Thyroid gland (tissue), 4 donors: ENCODE results near the gene KIF21A. TPM values are rescaled to one million over a fixed set of nuclear protein-coding genes. Genes with fewer than 3 reads are reported as not detected.

Experiments used
- DNase-seq, 2 donors: peaks; one replicate each; pipeline ENCODE4 v3.0.0-alpha.2; 2019
- H3K27ac ChIP-seq, 3 donors: fragments of 200-600 bp; sonication (generic); 1 replicate in 2 of 3; 2 replicates in 1 of 3; pipeline ENCODE4 v1.5.1; 2016 to 2019; ENCODE audit warnings: mild to moderate bottlenecking in 1 of 3, moderate library complexity in 1 of 3
- H3K27me3 ChIP-seq: fragments of 200-600 bp; sonication (generic); one replicate; pipeline ENCODE4 v1.5.1; 2019
- H3K36me3 ChIP-seq, 2 donors: fragments of 200-600 bp; sonication (generic); one replicate each; pipeline ENCODE4 v1.5.1; 2016 to 2019
- H3K4me1 ChIP-seq, 2 donors: fragments of 200-600 bp; sonication (generic); one replicate each; pipeline ENCODE4 v1.5.1; 2017 to 2019
- H3K4me3 ChIP-seq, 3 donors: fragments of 200-600 bp; sonication (generic); replicated peaks in 1 of 3; 1 replicate in 2 of 3; 2 replicates in 1 of 3; pipeline ENCODE4 v1.5.1; 2016; ENCODE audit warnings: mild to moderate bottlenecking in 1 of 3
- H3K9me3 ChIP-seq: fragments of 200-600 bp; sonication (generic); one replicate; pipeline ENCODE4 v1.5.1; 2017
- CTCF ChIP-seq, 6 experiments: fragments of 200-600 bp in 3 of 6; fragments of 450-650 bp in 3 of 6; sonication (generic) in 3 of 6; IDR thresholded peaks; one replicate each; pipeline ENCODE4 v1.5.1; 2016 to 2019; ENCODE audit warnings: antibody characterized with exemption in 6 of 6, mild to moderate bottlenecking in 2 of 6, inconsistent platforms in 1 of 6, moderate library complexity in 1 of 6
- POLR2A ChIP-seq, 2 donors: fragments of 450-650 bp; IDR thresholded peaks; one replicate each; pipeline ENCODE4 v1.6.1; 2017; ENCODE audit warnings: antibody characterized with exemption in 2 of 2, mild to moderate bottlenecking in 2 of 2, moderate library complexity in 1 of 2
- WGBS, 2 donors: methylation state at CpG; one replicate each; pipeline ENCODE4 v1.1.5; 2017; 5-methylcytosine and 5-hydroxymethylcytosine counted together
- intact Hi-C: fragments of 100-400 bp; cut with DNase I; formaldehyde crosslinking; loops from one replicate; pipeline ENCODE4 v1.15.1; 2023
- total RNA-seq, 4 donors: library from RNA; depleted of rRNA; stranded (reverse); fragments of >200 nt; gene quantifications; one replicate each; pipeline ENCODE4 v1.2.3, GENCODE V29; 2016

The KIF21A gene
- total RNA-seq, 4 donors from 2014 or later, result 17.5 to 149 (median 33.1) TPM

GRCh38 chr12:39393179-39393578 lies 49.7 kb downstream of the KIF21A start:
- TF ChIP-seq CTCF (IDR thresholded peaks at IDR 0.05) (no peak), POLR2A (IDR thresholded peaks at IDR 0.05) (no peak)
- H3K27ac ChIP-seq, result no peak overlapping the region
- H3K36me3 ChIP-seq, result no peaks in the 10 kb centered on the region
- H3K9me3 ChIP-seq, result no peaks in the 10 kb centered on the region
- DNase-seq, result no peak
- intact Hi-C loops, result no loop called here
- H3K4me3 ChIP-seq, result no peak overlapping the region
- no peaks in the 10 kb centered on the region for H3K27me3 ChIP-seq
- H3K4me1 ChIP-seq, result peaks cover 0 to 8% of the 10 kb centered on the region in 2 donors
- WGBS, 2 donors, result 92 to 94% methylated on average over 2 of the region's 2 CpGs

DNA sequence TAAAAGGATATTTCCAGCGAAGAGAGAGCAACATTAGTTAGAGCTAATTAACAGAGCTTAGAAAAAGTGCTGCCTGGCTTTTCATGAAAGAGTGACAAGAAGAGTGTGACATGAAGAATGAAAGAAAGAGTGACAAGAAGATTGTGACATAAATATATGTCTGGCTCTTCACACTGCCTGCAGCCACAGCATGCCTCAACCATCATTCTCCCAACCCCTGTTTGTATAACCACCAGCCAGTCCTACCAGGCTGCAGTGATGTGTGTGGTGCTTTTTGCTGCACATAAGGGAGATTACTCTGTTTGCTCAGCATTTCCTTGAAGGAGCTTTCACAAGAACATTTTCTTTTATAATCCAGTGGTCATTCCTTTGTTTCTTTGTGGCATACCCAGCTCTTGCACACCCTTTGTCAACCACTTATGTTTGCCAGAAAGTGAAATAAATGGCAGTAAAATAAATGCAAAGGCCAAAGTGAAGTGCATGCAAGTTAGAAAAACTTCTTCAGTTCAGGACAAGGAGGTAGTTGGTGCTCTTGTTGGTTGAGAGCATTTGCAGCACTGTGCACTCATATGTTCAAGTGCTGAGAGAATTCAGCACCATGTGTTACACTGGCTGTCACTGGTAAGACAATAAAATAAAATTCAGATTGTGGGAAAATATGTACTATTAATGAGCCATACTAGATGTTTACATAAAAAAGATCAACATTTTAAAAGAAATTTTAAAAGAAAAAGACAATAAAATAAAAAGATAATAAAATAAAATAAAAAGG lies 50.6 kb downstream of the KIF21A start:
- peak in 1 of 2 donors; percentile 7 for DNase-seq
- Histone ChIP-seq H3K4me1 (peaks cover 0 to 8% of the 10 kb centered on the region in 2 donors), H3K9me3 (no peaks in the 10 kb centered on the region), H3K27ac (no peak overlapping the region), H3K27me3 (no peaks in the 10 kb centered on the region), H3K4me3 (no peak overlapping the region), H3K36me3 (no peaks in the 10 kb centered on the region)
- intact Hi-C loops, result no loop called here
- WGBS, 2 donors, result 68% methylated on average over 1 of the region's 1 CpG
- TF ChIP-seq CTCF (IDR thresholded peaks at IDR 0.05) (no peak), POLR2A (IDR thresholded peaks at IDR 0.05) (no peak)

DNA sequence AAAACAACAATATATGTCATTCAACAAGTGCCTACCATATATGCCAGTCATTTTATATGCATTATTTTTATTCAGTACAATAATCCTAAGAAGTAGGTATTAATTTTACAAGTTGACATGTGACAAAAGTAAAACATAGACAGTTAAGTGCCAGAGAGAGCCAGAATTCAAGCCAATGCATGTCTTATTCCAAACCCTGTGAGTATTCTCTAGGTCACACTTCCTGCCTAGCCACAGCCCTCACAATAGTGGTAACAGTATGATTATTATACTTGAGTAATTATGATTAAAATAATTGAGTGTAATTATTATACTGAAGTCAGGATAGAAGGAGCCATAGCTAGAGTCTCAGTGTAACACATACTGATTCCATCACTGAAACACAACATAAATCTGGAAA lies 52.2 kb downstream of the KIF21A start:
- Histone ChIP-seq H3K27ac (no peak overlapping the region), H3K9me3 (no peaks in the 10 kb centered on the region), H3K36me3 (no peaks in the 10 kb centered on the region), H3K4me3 (no peak overlapping the region), H3K4me1 (peaks cover 5 to 8% of the 10 kb centered on the region in 2 donors), H3K27me3 (no peaks in the 10 kb centered on the region)
- intact Hi-C loops, result no loop called here
- TF ChIP-seq POLR2A (IDR thresholded peaks at IDR 0.05) (no peak), CTCF (IDR thresholded peaks at IDR 0.05) (no peak)
- no peak for DNase-seq

- TF ChIP-seq POLR2A (IDR thresholded peaks at IDR 0.05) (no peak), CTCF (IDR thresholded peaks at IDR 0.05) (no peak)
- no peak overlapping the region for H3K4me3 ChIP-seq
- no peak overlapping the region for H3K27ac ChIP-seq
- intact Hi-C loops, result no loop called here
- WGBS, 2 donors, result 97 to 98% methylated on average over 2 of the region's 2 CpGs
- DNase-seq, result no peak
- no peaks in the 10 kb centered on the region for H3K27me3 ChIP-seq
- H3K9me3 ChIP-seq, result no peaks in the 10 kb centered on the region
- no peaks in the 10 kb centered on the region for H3K36me3 ChIP-seq
- H3K4me1 ChIP-seq, result peaks cover 5 to 8% of the 10 kb centered on the region in 2 donors
Observed at GRCh38 chr12:39389399-39390150, 53.3 kb downstream of the KIF21A start.

DNA sequence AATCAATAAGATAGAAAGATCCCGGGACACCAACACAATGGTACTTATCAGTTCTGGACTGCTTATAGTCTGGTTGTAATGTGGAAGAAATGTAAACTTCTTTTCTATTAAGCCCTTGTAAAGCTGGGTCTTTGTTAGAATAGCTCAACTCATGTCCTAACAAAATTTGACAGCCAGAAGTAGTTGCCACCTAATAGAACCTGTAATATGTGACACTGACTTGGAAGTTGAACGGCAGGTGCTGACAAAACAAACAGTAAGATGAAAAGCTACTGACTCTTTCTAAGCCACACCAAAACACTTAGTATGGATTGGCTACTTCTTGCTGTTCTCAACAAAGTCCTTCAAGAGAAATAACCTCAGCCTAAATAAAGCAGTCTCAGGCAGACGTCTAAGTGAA lies 56.6 kb downstream of the KIF21A start:
- Histone ChIP-seq H3K36me3 (no peaks in the 10 kb centered on the region), H3K4me1 (peaks cover 0 to 5% of the 10 kb centered on the region in 2 donors), H3K9me3 (no peaks in the 10 kb centered on the region), H3K27me3 (no peaks in the 10 kb centered on the region), H3K4me3 (no peak overlapping the region), H3K27ac (no peak overlapping the region)
- no peak for DNase-seq
- TF ChIP-seq CTCF (IDR thresholded peaks at IDR 0.05) (no peak), POLR2A (IDR thresholded peaks at IDR 0.05) (no peak)
- 57 to 65% methylated on average over 3 of the region's 3 CpGs for WGBS, 2 donors
- intact Hi-C loops, result no loop called here
